ENCODE data around the gene ASPHD2.

GRCh38 chr22:26453216-26453615 lies 24.2 kb downstream of the ASPHD2 start:
- TF ChIP-seq EP300 (IDR thresholded peaks at IDR 0.05; ENCODE audit: borderline replicate concordance) (no peak), NFIC (IDR thresholded peaks at IDR 0.05) (no peak), RAD21 (IDR thresholded peaks at IDR 0.05; ENCODE audit: low read depth) (no peak), ZBTB7A (IDR thresholded peaks at IDR 0.05; ENCODE audit: low read depth) (no peak), REST (IDR thresholded peaks at IDR 0.05; ENCODE audit: low read depth) (peak; percentile 26; the same call in 1 of the 2 replicates), TCF12 (IDR thresholded peaks at IDR 0.05; ENCODE audit: low read depth) (no peak), CEBPB (IDR thresholded peaks at IDR 0.05) (no peak)

All from Ishikawa (cell line).